Activated naive CD8-positive, alpha-beta T cell treated with anti-CD3 and anti-CD28 coated beads, Interleukin-2, amount 10 ng/mL, durations not matched to agents 7 days and 5 days (primary cell): Measurements from ENCODE around the gene CD244. TPM values are rescaled to one million over a fixed set of nuclear protein-coding genes. Genes with fewer than 3 reads are reported as not detected.

ENCODE experiments used
- total RNA-seq, 2 experiments: library from RNA; stranded (reverse); gene quantifications; one replicate each; pipeline ENCODE4 v1.2.3, GENCODE V29; 2021

Gene CD244
- total RNA-seq, 2 experiments from 2014 or later, result 6.0 to 7.8 TPM

Other genes with a start within 250 kb of the CD244 start
- gene SLAMF1, start 215.8 kb downstream of the CD244 start, total RNA-seq, result 10 to 100 TPM; 41.3 to 42.6 TPM
- 100 to 1,000 TPM; 379 to 386 TPM for gene CD48, start 151.1 kb downstream of the CD244 start, total RNA-seq
- gene SLAMF7, start 123.6 kb downstream of the CD244 start, total RNA-seq, result 100 to 1,000 TPM; 124 to 137 TPM
- 10 to 100 TPM; 70.9 to 73.6 TPM for gene LY9, start 66.7 kb downstream of the CD244 start, total RNA-seq
- gene ITLN1, start 22.3 kb upstream of the CD244 start, total RNA-seq, result not detected
- not detected for gene ITLN2, start 91.9 kb upstream of the CD244 start, total RNA-seq
- gene F11R, start 158.3 kb upstream of the CD244 start, total RNA-seq, result 10 to 100 TPM; 28.5 to 35.9 TPM
- 10 to 100 TPM; 81.7 to 84.9 TPM for gene TSTD1, start 176.1 kb upstream of the CD244 start, total RNA-seq
- gene USF1, start 183.1 kb upstream of the CD244 start, total RNA-seq, result 10 to 100 TPM; 93.0 to 96.3 TPM
- 100 to 1,000 TPM; 260 to 273 TPM for gene ARHGAP30, start 207.0 kb upstream of the CD244 start, total RNA-seq
- not detected for gene NECTIN4, start 226.7 kb upstream of the CD244 start, total RNA-seq
- 1 to 10 TPM; 1.2 TPM for gene KLHDC9, start 235.5 kb upstream of the CD244 start, total RNA-seq